HepG2 (cell line): ENCODE measurements around the gene ITGAE.

Experiments used
- EP300 ChIP-seq, 3 experiments: sonication (generic) in 1 of 3; formaldehyde crosslinking in 1 of 3; IDR thresholded peaks; 2 replicates each; pipeline versions ENCODE4 v1.5.1 to v1.6.1; 2011 to 2020; ENCODE audit warnings: low read depth in 2 of 3, low read length in 2 of 3, borderline replicate concordance in 1 of 3, improper control_type of control experiment in 1 of 3, mild to moderate bottlenecking in 1 of 3, missing genetic modification reagents in 1 of 3, moderate library complexity in 1 of 3
- FOXP1 ChIP-seq, 2 experiments: fragments of 450-650 bp in 1 of 2; IDR thresholded peaks; 2 replicates each; pipeline ENCODE4 v1.6.1; 2017 to 2018; ENCODE audit warnings: antibody characterized with exemption in 1 of 2
- MTA3 ChIP-seq: sonication (generic); formaldehyde crosslinking; IDR thresholded peaks from 2 replicates; pipeline ENCODE4 v1.4.0; 2020; ENCODE audit warnings: missing genetic modification reagents
- PITX1 ChIP-seq: sonication (generic); formaldehyde crosslinking; IDR thresholded peaks from 2 replicates; pipeline ENCODE4 v1.5.1; 2020; ENCODE audit warnings: mild to moderate bottlenecking, missing genetic modification reagents
- PRMT3 ChIP-seq: sonication (generic); formaldehyde crosslinking; IDR thresholded peaks from 2 replicates; pipeline ENCODE4 v1.8.1; 2022; ENCODE audit warnings: low read depth, mild to moderate bottlenecking, moderate library complexity, missing genetic modification reagents, borderline replicate concordance
- TCF12 ChIP-seq, 2 experiments: fragments of 450-650 bp in 1 of 2; sonication (generic) in 1 of 2; formaldehyde crosslinking in 1 of 2; IDR thresholded peaks; 2 replicates each; pipeline versions ENCODE4 v1.6.1 to v1.8.0; 2017 to 2022; ENCODE audit warnings: antibody characterized with exemption in 1 of 2, mild to moderate bottlenecking in 1 of 2, missing genetic modification reagents in 1 of 2, moderate library complexity in 1 of 2
- U2AF1 ChIP-seq: fragments of 200-400 bp; formaldehyde crosslinking; optimal IDR thresholded peaks from 2 replicates; pipeline ENCODE3; 2017; ENCODE audit warnings: mild to moderate bottlenecking, low read depth, low read length

DNA sequence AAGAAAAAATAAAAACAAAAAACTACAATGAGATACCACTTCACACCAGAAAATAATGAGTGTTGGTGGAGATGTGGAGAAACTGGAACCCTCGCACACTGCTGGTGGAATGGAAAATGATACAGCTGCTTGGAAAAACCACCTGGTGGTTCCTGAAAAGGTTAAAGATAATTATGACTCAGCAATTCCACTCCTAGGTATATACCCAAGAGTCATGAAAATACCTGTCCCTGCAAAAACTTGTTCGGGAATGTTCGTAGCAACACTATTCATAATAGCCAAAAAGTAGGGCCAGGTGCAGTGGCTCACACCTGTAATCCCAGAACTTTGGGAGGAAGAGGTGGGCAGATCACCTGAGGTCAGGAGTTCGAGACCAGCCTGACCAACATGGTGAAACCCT, 8.1 kb upstream of the ITGAE start:
- TF ChIP-seq EP300 (IDR thresholded peaks at IDR 0.05; ENCODE audit: low read depth in 2 of 2, low read length in 2 of 2) (no peak), EP300 (CRISPR knock-in tag; IDR thresholded peaks at IDR 0.05; ENCODE audit: borderline replicate concordance) (no peak), U2AF1 (no peak), MTA3 (CRISPR knock-in tag) (no peak), TCF12 (IDR thresholded peaks at IDR 0.05) (no peak), TCF12 (CRISPR knock-in tag; IDR thresholded peaks at IDR 0.05) (no peak), FOXP1 (IDR thresholded peaks at IDR 0.05) (no peak), FOXP1 (CRISPR knock-in tag; IDR thresholded peaks at IDR 0.05) (no peak), PITX1 (CRISPR knock-in tag) (no peak), PRMT3 (no peak)
